Activated naive CD4-positive, alpha-beta T cell treated with anti-CD3 and anti-CD28 coated beads, Interleukin-2, amount 50 U/mL, for 72 hours (primary cell): ENCODE data around the gene B9D2. TPM values are rescaled to one million over a fixed set of nuclear protein-coding genes. Genes with fewer than 3 reads are reported as not detected.
A peak's percentile ranks its signal among the peaks of the same experiment; 100 is the strongest.
"Not testable (repeated sequence)": the region's sequence is repeated elsewhere in the genome, so short reads cannot be mapped to it uniquely, and the experiment has no call there.

Experiments
- ATAC-seq, 2 donors: fragments of 150-1000 bp; cut with Tn5 transposase; 2 replicates each; pipeline ENCODE4 v1.10.0; 2021; ENCODE audit warnings: mild to moderate bottlenecking in 2 of 2, moderate library complexity in 2 of 2
- DNase-seq, 2 donors: peaks; one replicate each; pipeline ENCODE4 v3.0.0; 2021 to 2022; ENCODE audit warnings: low spot score in 2 of 2
- H3K27ac Mint-ChIP-seq, 2 donors: one replicate each; pipeline ENCODE4 v1.8.0; 2022; ENCODE audit warnings: mild to moderate bottlenecking in 2 of 2, mixed read lengths in 2 of 2
- H3K36me3 Mint-ChIP-seq, 2 donors: one replicate each; pipeline ENCODE4 v1.8.0; 2022; ENCODE audit warnings: mixed read lengths in 2 of 2
- H3K9me3 Mint-ChIP-seq, 2 donors: one replicate each; pipeline ENCODE4 v1.8.0; 2022; ENCODE audit warnings: mixed read lengths in 2 of 2
- total RNA-seq, 2 donors: library from RNA; stranded (reverse); gene quantifications; one replicate each; pipeline ENCODE4 v1.2.3, GENCODE V29; 2022

Gene B9D2
- total RNA-seq, 2 donors from 2014 or later: 4.7 to 7.8 TPM

- DNase-seq (no peak), ATAC-seq (no peak)
- H3K9me3 Mint-ChIP-seq: no peaks in the 10 kb centered on the region
- peaks cover 9 to 20% of the 10 kb centered on the region in 2 donors for H3K36me3 Mint-ChIP-seq
- H3K27ac Mint-ChIP-seq: peak overlapping the region; percentile 100
These were observed 34.1 kb upstream of the B9D2 start for GRCh38 chr19:41398050-41398418.

DNA sequence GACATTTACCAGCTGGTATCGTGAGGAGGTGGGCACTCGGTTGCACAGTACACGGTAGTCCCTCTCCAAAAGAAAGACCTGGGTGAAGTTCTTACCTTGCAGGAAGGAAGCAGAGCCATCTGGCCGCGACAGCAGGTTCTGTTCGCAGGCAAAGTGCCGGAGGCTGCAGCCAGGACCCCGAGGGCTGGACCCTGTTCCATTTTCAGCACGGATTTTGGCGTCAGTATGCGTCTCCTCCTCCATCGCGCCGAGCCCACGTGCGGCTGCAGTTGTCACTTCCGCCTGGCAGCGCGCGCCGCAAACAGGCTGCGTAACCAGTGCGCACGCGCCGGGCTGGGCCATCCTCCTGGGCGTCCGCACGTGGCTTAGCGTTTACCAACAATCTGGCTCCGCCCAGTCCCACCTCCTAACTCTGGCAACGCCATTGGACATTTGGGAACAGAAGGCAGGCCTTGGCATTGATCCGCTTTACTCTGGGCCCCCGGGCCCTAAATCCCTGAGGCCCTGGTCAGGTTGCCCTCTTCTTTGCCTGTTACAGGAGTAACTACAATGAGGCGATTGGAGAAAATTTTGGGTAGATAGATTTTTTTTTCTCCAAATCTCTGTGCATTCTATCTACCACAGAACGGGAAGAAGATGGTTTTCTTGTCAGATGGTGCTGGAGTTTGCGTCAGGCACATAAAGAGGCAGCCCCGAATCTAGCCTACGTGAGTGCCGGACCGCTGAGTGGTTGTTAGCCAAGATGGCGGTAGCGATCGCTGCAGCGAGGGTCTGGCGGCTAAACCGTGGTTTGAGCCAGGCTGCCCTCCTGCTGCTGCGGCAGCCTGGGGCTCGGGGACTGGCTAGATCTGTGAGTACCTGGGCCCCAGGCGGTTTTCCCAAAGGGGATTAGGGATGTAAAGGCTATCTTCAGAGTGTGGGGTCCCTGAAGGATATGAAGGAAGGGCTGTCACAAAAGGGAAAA is 33.4 kb upstream of the B9D2 start, which contains the start of the genes BCKDHA and EXOSC5:
Gene BCKDHA (plus strand): TSS at position 733 of the 964 bp plus-strand sequence. CDS start 10 bp downstream, at position 743.
Gene EXOSC5 (minus strand): TSS at position 274 of the 964 bp plus-strand sequence. CDS start 31 bp downstream, at position 243.
- H3K9me3 Mint-ChIP-seq: no peaks in the 10 kb centered on the region
- DNase-seq (peak; percentile 97 to 99), ATAC-seq (peak; percentile 97 to 99)
- peak within 1 kb of the TSS; percentile 100 for H3K27ac Mint-ChIP-seq
- peaks cover 9 to 20% of the 10 kb centered on the region in 2 donors for H3K36me3 Mint-ChIP-seq

- ATAC-seq: no peak
- Mint-ChIP-seq H3K36me3 (peaks cover 9 to 20% of the 10 kb centered on the region in 2 donors), H3K27ac (peak overlapping the region; percentile 87 to 100)
These were observed 31.4 kb upstream of the B9D2 start for GRCh38 chr19:41395355-41395754.

DNA sequence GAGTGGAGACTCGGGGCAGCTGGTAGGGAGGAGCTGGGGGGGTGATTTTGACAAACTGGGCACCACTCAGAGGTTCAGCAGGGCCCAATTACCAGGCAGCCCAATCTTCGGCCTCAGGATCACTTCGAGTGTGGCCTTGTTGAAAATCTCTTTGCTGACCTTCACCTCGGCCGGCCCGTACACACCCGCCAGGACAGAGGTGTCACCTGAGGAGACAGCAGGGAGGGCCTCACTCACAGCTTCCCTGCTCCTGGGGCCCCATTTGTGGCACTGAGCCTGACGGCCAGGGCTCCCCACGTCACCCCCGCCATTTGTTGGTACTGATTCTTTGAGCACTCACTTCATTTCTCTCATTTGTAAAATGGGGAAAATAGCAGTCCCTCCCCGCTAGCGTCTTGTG is 28.8 kb upstream of the B9D2 start:
- DNase-seq: no peak
- ATAC-seq: no peak
- H3K9me3 Mint-ChIP-seq: no peaks in the 10 kb centered on the region
- H3K36me3 Mint-ChIP-seq: peaks cover 4 to 14% of the 10 kb centered on the region in 2 donors
- H3K27ac Mint-ChIP-seq: no peak overlapping the region

More at GRCh38 chr19:41395355-41395754, 31.4 kb upstream of the B9D2 start:
- H3K9me3 Mint-ChIP-seq: no peaks in the 10 kb centered on the region
- no peak for DNase-seq

- H3K9me3 Mint-ChIP-seq: no peaks in the 10 kb centered on the region
- H3K36me3 Mint-ChIP-seq: peaks cover 0 to 7% of the 10 kb centered on the region in 2 donors
- ATAC-seq (no peak), DNase-seq (no peak)
- H3K27ac Mint-ChIP-seq: peak overlapping the region in 1 of 2 donors; percentile 30
These were observed 27.7 kb upstream of the B9D2 start for GRCh38 chr19:41391618-41392017.

- peaks cover 0 to 8% of the 10 kb centered on the region in 2 donors for H3K36me3 Mint-ChIP-seq
- peak overlapping the region; percentile 66 to 67 for H3K27ac Mint-ChIP-seq
- ATAC-seq (no peak), DNase-seq (no peak)
- H3K9me3 Mint-ChIP-seq: no peaks in the 10 kb centered on the region
These were observed 22.5 kb upstream of the B9D2 start for GRCh38 chr19:41386442-41386841.

DNA sequence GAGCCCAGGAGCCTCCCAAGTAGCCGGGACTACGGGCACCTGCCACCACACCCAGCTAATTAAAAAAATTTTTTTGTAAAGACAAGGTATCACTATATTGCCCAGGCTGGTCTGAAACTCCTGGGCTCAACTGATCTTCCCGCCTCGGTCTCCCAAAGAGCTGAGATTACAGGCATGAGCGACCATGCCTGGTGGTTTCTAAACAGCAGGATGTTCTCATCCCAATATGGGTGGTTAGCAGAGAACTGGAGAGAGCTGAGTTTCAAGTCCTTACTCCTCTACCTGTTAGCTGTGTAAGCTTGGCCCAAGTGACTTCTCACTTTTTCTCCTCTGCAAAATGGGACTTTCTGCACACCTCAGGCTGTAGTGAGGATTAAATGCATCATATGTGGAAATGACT is 20.4 kb upstream of the B9D2 start:
- no peak overlapping the region for H3K27ac Mint-ChIP-seq
- ATAC-seq: no peak
- H3K9me3 Mint-ChIP-seq: no peaks in the 10 kb centered on the region
- no peak for DNase-seq
- peaks cover 0 to 8% of the 10 kb centered on the region in 2 donors for H3K36me3 Mint-ChIP-seq

- H3K27ac Mint-ChIP-seq, ATAC-seq, H3K36me3 Mint-ChIP-seq, H3K9me3 Mint-ChIP-seq, DNase-seq: not testable (repeated sequence)
These were observed 17.6 kb upstream of the B9D2 start for GRCh38 chr19:41381536-41381935.

DNA sequence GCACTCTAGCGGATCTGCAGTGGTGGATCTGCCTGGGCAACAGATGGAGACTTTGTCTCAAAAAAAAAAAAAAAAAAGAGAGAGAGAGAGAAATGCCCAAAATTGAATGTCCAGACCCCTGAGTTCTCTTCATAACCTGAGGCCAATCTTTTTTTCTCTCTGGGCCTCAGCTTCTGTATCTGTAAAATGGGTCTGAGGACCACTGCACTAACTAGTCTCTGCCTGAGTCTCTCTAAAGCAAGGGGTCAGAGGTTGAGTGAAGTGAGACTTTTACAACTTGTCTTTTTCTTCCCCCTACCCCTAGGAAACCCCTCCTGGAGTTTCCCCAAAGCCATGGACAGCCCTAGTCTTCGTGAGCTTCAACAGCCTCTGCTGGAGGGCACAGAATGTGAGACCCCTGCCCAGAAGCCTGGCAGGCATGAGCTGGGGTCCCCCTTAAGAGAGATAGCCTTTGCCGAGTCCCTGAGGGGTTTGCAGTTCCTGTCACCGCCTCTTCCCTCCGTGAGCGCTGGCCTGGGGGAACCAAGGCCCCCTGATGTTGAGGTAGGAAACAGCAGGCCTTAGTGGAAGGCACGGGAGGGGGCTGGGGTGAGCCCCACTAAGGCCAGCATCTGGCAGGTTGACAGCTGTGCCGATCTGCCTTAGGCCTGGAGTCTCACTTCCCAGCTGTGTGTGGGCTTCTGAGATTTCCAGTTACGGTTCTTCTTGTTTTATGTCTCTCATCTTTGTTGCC is 14.2 kb upstream of the B9D2 start:
- DNase-seq (no peak), ATAC-seq (peak in 1 of 2 donors; percentile 26)
- H3K27ac Mint-ChIP-seq: no peak overlapping the region
- no peaks in the 10 kb centered on the region for H3K9me3 Mint-ChIP-seq
- H3K36me3 Mint-ChIP-seq: no peaks in the 10 kb centered on the region

GRCh38 chr19:41376998-41377365 is 13.0 kb upstream of the B9D2 start:
- DNase-seq (no peak), ATAC-seq (peak; percentile 72 to 73)
- H3K36me3 Mint-ChIP-seq: no peaks in the 10 kb centered on the region
- peak overlapping the region; percentile 21 to 50 for H3K27ac Mint-ChIP-seq
- no peaks in the 10 kb centered on the region for H3K9me3 Mint-ChIP-seq

- H3K36me3 Mint-ChIP-seq: no peaks in the 10 kb centered on the region
- peak; percentile 57 to 67 for ATAC-seq
- H3K9me3 Mint-ChIP-seq: no peaks in the 10 kb centered on the region
- peak within 1 kb of the TSS; percentile 21 to 50 for H3K27ac Mint-ChIP-seq
- no peak for DNase-seq
These were observed 12.5 kb upstream of the B9D2 start, which contains the start of gene TMEM91 for GRCh38 chr19:41376241-41376997. Gene TMEM91 (plus strand): TSS chr19:41376533. CDS start chr19:41378310, 1,777 bp downstream.

- Mint-ChIP-seq H3K9me3 (no peaks in the 10 kb centered on the region), H3K36me3 (no peaks in the 10 kb centered on the region), H3K27ac (peak overlapping the region in 1 of 2 donors; percentile 65)
- no peak for ATAC-seq
- no peak for DNase-seq
These were observed 10.0 kb upstream of the B9D2 start for GRCh38 chr19:41373993-41374392.

DNA sequence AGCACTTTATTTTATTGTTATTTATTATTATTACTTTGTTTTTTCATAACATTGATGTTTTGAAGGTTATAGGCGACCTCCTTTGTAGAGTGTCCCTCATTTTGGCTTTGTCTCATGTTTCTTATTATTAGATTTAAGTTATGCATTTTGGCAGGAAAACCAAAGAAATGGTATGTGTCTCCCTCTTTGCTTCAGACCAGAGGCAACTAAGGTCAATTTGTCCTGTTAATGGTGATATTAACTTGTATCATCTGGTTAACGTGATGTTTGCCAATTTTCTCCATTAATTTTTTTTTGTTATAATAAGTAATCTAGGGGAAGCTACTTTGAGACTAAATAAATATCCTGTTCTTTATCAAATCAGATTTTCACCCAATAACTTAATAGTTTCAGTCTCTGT is 8.6 kb upstream of the B9D2 start:
- no peaks in the 10 kb centered on the region for H3K9me3 Mint-ChIP-seq
- ATAC-seq: no peak
- no peak overlapping the region for H3K27ac Mint-ChIP-seq
- no peak for DNase-seq
- no peaks in the 10 kb centered on the region for H3K36me3 Mint-ChIP-seq

- Mint-ChIP-seq H3K36me3 (no peaks in the 10 kb centered on the region), H3K27ac (peak overlapping the region; percentile 72 to 74), H3K9me3 (no peaks in the 10 kb centered on the region)
- DNase-seq (no peak), ATAC-seq (no peak)
These were observed 7.6 kb upstream of the B9D2 start for GRCh38 chr19:41371541-41371940.

- H3K9me3 Mint-ChIP-seq, DNase-seq, H3K36me3 Mint-ChIP-seq, ATAC-seq: not testable (repeated sequence)
- peak overlapping the region; percentile 72 to 74 for H3K27ac Mint-ChIP-seq
These were observed 7.2 kb upstream of the B9D2 start for GRCh38 chr19:41371119-41371518.

DNA sequence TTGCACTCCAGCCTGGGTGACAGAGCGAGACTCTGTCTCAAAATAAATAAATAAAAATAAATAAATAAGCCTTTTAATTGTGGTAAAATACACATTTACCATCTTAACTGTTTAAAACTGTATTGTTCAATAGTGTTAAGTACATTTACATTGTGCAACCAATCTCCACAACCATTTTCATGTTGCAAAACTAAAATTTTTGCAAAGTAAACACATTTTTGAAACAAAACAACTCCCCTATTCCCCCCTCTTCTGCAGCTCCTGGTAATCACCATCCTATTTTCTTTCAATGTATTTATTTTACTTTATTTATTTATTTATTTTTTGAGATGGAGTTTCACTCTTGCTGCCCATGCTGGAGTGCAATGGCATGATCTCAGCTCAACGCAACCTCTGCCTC is 5.8 kb upstream of the B9D2 start:
- H3K36me3 Mint-ChIP-seq: peaks cover 0 to 5% of the 10 kb centered on the region in 2 donors

More for the DNA sequence above, 5.8 kb upstream of the B9D2 start:
- DNase-seq (no peak), ATAC-seq (no peak)
- Mint-ChIP-seq H3K27ac (no peak overlapping the region), H3K9me3 (no peaks in the 10 kb centered on the region)
